Parathyroid adenoma (tissue), 2 donors: ENCODE results near the gene ANKS6.

ENCODE experiments used
- H2AFZ ChIP-seq: fragments of 300-600 bp; sonication (generic); one replicate; pipeline ENCODE4 v1.7.0; 2017; ENCODE audit warnings: antibody characterized with exemption, mild to moderate bottlenecking
- H3K27ac ChIP-seq: fragments of 300-600 bp; sonication (generic); one replicate; pipeline ENCODE4 v1.7.0; 2017
- H3K27me3 ChIP-seq: fragments of 300-600 bp; sonication (generic); one replicate; pipeline ENCODE4 v1.7.0; 2017; ENCODE audit warnings: low read length; ENCODE audit not compliant: control insufficient read depth, insufficient read depth
- H3K36me3 ChIP-seq: fragments of 300-600 bp; sonication (generic); one replicate; pipeline ENCODE4 v1.7.0; 2017; ENCODE audit warnings: low read length; ENCODE audit not compliant: control insufficient read depth, insufficient read depth
- H3K4me1 ChIP-seq: fragments of 300-600 bp; sonication (generic); one replicate; pipeline ENCODE4 v1.7.0; 2017; ENCODE audit warnings: control low read depth
- H3K4me2 ChIP-seq: fragments of 300-600 bp; sonication (generic); one replicate; pipeline ENCODE4 v1.7.0; 2017; ENCODE audit warnings: low read length
- H3K4me3 ChIP-seq: fragments of 300-600 bp; sonication (generic); one replicate; pipeline ENCODE4 v1.7.0; 2017; ENCODE audit warnings: low read depth, low read length
- H3K79me2 ChIP-seq: fragments of 300-600 bp; sonication (generic); one replicate; pipeline ENCODE4 v1.7.0; 2017; ENCODE audit warnings: control low read depth
- H3K9ac ChIP-seq: fragments of 300-600 bp; sonication (generic); one replicate; pipeline ENCODE4 v1.7.0; 2017; ENCODE audit warnings: mild to moderate bottlenecking
- H3K9me3 ChIP-seq: fragments of 300-600 bp; sonication (generic); one replicate; pipeline ENCODE4 v1.7.0; 2017; ENCODE audit warnings: low read length; ENCODE audit not compliant: control insufficient read depth
- TF ChIP-seq, protein P1 (sequence below): fragments of 300-600 bp; sonication (generic); IDR thresholded peaks from one replicate; pipeline ENCODE4 v1.7.0; 2017; ENCODE audit warnings: antibody characterized with exemption, mild to moderate bottlenecking
- donor health status: primary hyperparathyroidism.

The ANKS6 gene

GRCh38 chr9:98821831-98822230 lies 25.5 kb upstream of the ANKS6 start:
- Histone ChIP-seq H3K27me3 (no peaks in the 10 kb centered on the region), H3K9ac (no peak overlapping the region), H3K4me3 (no peak overlapping the region), H3K27ac (no peak overlapping the region), H3K4me2 (no peak overlapping the region), H3K4me1 (no peaks in the 10 kb centered on the region), H3K36me3 (no peaks in the 10 kb centered on the region), H3K9me3 (no peaks in the 10 kb centered on the region), H2AFZ (no peak overlapping the region), H3K79me2 (no peaks in the 10 kb centered on the region)
- TF ChIP-seq, protein P1, sequence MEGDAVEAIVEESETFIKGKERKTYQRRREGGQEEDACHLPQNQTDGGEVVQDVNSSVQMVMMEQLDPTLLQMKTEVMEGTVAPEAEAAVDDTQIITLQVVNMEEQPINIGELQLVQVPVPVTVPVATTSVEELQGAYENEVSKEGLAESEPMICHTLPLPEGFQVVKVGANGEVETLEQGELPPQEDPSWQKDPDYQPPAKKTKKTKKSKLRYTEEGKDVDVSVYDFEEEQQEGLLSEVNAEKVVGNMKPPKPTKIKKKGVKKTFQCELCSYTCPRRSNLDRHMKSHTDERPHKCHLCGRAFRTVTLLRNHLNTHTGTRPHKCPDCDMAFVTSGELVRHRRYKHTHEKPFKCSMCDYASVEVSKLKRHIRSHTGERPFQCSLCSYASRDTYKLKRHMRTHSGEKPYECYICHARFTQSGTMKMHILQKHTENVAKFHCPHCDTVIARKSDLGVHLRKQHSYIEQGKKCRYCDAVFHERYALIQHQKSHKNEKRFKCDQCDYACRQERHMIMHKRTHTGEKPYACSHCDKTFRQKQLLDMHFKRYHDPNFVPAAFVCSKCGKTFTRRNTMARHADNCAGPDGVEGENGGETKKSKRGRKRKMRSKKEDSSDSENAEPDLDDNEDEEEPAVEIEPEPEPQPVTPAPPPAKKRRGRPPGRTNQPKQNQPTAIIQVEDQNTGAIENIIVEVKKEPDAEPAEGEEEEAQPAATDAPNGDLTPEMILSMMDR: no peak

DNA sequence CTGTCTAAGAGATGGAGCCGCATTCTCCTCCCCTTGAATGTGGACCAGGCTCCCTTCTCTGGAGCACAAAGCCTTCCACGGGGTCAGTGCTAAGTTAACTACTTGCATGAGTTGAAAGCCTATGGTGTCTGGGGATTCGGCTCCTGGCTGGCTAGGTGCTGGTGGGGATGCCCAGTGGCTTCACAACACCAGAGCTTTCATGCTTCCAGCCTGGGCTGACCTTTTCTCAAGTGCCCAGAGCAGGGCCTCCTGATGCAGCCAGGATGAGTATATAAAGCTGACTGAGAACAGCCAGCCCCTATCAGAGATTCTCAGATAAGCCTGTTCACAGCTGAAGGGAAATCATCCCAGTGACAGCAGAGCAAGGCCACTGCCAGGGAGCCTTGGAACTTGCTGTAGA lies 22.9 kb upstream of the ANKS6 start:
- Histone ChIP-seq H3K4me2 (no peak overlapping the region), H3K36me3 (no peaks in the 10 kb centered on the region), H3K79me2 (no peaks in the 10 kb centered on the region), H3K9me3 (no peaks in the 10 kb centered on the region), H3K27me3 (no peaks in the 10 kb centered on the region), H3K9ac (no peak overlapping the region), H3K27ac (no peak overlapping the region), H3K4me1 (no peaks in the 10 kb centered on the region), H3K4me3 (no peak overlapping the region), H2AFZ (no peak overlapping the region)
- TF ChIP-seq, protein P1: no peak

DNA sequence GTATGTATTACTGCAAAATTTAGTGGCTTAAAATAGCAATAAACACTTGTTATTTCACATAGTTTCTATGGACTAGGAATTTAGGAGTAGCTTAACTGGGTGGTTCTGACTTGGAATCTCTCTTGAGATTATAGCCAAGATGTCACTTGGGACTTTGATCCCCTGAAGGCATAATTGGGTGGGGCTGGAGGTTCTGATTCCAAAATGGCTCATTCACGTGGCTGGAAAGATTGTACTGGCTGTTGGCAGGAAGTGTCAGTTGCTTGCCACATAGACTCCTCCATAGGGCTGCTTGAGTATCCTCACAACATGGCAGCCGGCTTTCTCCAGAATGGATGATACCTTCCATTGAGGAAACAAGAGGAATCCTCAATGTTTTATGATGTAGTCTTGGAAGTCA lies 22.4 kb upstream of the ANKS6 start:
- Histone ChIP-seq H3K9me3 (no peaks in the 10 kb centered on the region), H3K9ac (no peak overlapping the region), H3K79me2 (no peaks in the 10 kb centered on the region), H3K36me3 (no peaks in the 10 kb centered on the region), H3K4me3 (no peak overlapping the region), H3K27me3 (no peaks in the 10 kb centered on the region), H3K4me1 (no peaks in the 10 kb centered on the region), H3K27ac (no peak overlapping the region), H3K4me2 (no peak overlapping the region), H2AFZ (no peak overlapping the region)
- TF ChIP-seq, protein P1: no peak

- Histone ChIP-seq H3K79me2 (no peaks in the 10 kb centered on the region), H2AFZ (no peak overlapping the region), H3K4me2 (no peak overlapping the region), H3K27me3 (no peaks in the 10 kb centered on the region), H3K9ac (no peak overlapping the region), H3K27ac (no peak overlapping the region), H3K4me1 (no peaks in the 10 kb centered on the region), H3K4me3 (no peak overlapping the region), H3K36me3 (no peaks in the 10 kb centered on the region), H3K9me3 (no peaks in the 10 kb centered on the region)
- TF ChIP-seq, protein P1: no peak
Observed at GRCh38 chr9:98815391-98815951, 19.1 kb upstream of the ANKS6 start.

GRCh38 chr9:98811051-98811650 lies 14.8 kb upstream of the ANKS6 start:
- no peaks in the 10 kb centered on the region for H3K27me3 ChIP-seq
- TF ChIP-seq, protein P1: no peak
- no peaks in the 10 kb centered on the region for H3K9me3 ChIP-seq
- H3K4me2 ChIP-seq: no peak overlapping the region
- no peak overlapping the region for H3K27ac ChIP-seq
- H3K36me3 ChIP-seq: no peaks in the 10 kb centered on the region
- H3K4me3 ChIP-seq: no peak overlapping the region
- peaks cover 5% of the 10 kb centered on the region for H3K4me1 ChIP-seq
- H3K79me2 ChIP-seq: no peaks in the 10 kb centered on the region
- no peak overlapping the region for H3K9ac ChIP-seq
- no peak overlapping the region for H2AFZ ChIP-seq
